Measurements from ENCODE around the gene DZIP1. TPM values are rescaled to one million over a fixed set of nuclear protein-coding genes. Genes with fewer than 3 reads are reported as not detected.

DZIP1 gene
- total and polyA plus RNA-seq, 10 of the 15 experiments (the other 5 are each of a cell fraction or from before 2014, with no cell fraction given) = 0.01 to 1.9 (median 0.55) TPM

- no peaks in the 10 kb centered on the region for H3K27me3 ChIP-seq (replicated peaks in 1 of 2; ENCODE audit: control insufficient read depth in 2 of 2, insufficient read depth in 2 of 2, low read length in 1 of 2)
- ChIA-PET SMC1A (ENCODE audit: uncharacterized antibody, unreplicated experiment) (interaction anchor here (0.8 to 7.6 kb wide), 6 partner anchors 9 to 214 kb away, joined by 3 to 139 read pairs (median 4); no protein-coding TSS in a partner anchor), POLR2A (interaction anchor here (0.7 kb wide), 1 partner anchor 671 kb away, joined by 3 read pairs; no protein-coding TSS in a partner anchor), RAD21 (ENCODE audit: unreplicated experiment) (interaction anchor here (1.2 to 5.8 kb wide), 5 partner anchors 12 to 217 kb away, joined by 3 to 101 read pairs (median 4); no protein-coding TSS in a partner anchor), CTCF (interaction anchor here (0.6 to 7.7 kb wide), 8 partner anchors 11 to 360 kb away, joined by 3 to 192 read pairs (median 4); no protein-coding TSS in a partner anchor)
- H4K20me1 ChIP-seq (ENCODE audit: control insufficient read depth, insufficient read depth) = no peaks in the 10 kb centered on the region
- TF ChIP-seq ATF3 (IDR thresholded peaks at IDR 0.05; ENCODE audit: borderline replicate concordance, extremely low read depth, low read depth, low read length) (no peak), SMC3 (IDR thresholded peaks at IDR 0.05; ENCODE audit: borderline replicate concordance, low read length) (no peak), POU2F2 (IDR thresholded peaks at IDR 0.05; ENCODE audit: borderline replicate concordance, low read depth, low read length) (no peak), MTA3 (IDR thresholded peaks at IDR 0.05; ENCODE audit: borderline replicate concordance, low read length) (no peak), EZH2 (IDR thresholded peaks at IDR 0.05; ENCODE audit: borderline replicate concordance, control insufficient read depth, low read depth, low read length) (no peak), CEBPZ (IDR thresholded peaks at IDR 0.05; ENCODE audit: low read depth, low read length) (no peak), IRF4 (IDR thresholded peaks at IDR 0.05; ENCODE audit: low read depth, low read length) (no peak), TCF12 (IDR thresholded peaks at IDR 0.05; ENCODE audit: low read depth, low read length) (no peak), REST (IDR thresholded peaks at IDR 0.05; ENCODE audit: low read depth, low read length) (no peak), TCF7 (IDR thresholded peaks at IDR 0.05; ENCODE audit: borderline replicate concordance) (no peak), RUNX3 (IDR thresholded peaks at IDR 0.05; ENCODE audit: low read length) (no peak), DPF2 (IDR thresholded peaks at IDR 0.05) (no peak)
- no peak overlapping the region for H3K4me3 ChIP-seq
- no peaks in the 10 kb centered on the region; the same call in 2 of the 3 replicates for H3K9me3 ChIP-seq (replicated peaks; ENCODE audit: control insufficient read depth, insufficient read depth, low read length)
- no peak overlapping the region for H3K4me2 ChIP-seq (ENCODE audit: control insufficient read depth, insufficient read depth)
- no peaks in the 10 kb centered on the region for H3K4me1 ChIP-seq (ENCODE audit: control insufficient read depth, insufficient read depth, low read length)
- in situ Hi-C loops (cut with MboI) = loop anchor here (5.0 to 25.0 kb wide), 2 partner anchors 216 to 361 kb away; no protein-coding TSS in a partner anchor
- ATAC-seq (no peak), FAIRE-seq (no peak), DNase-seq (ENCODE audit: low read depth, low spot score) (no peak)
- H3K9ac ChIP-seq (ENCODE audit: control insufficient read depth, insufficient read depth, low read length) = no peak overlapping the region
- no peaks in the 10 kb centered on the region for H3K79me2 ChIP-seq (ENCODE audit: control insufficient read depth, insufficient read depth, low read length)
- no peak overlapping the region for H2AFZ ChIP-seq (ENCODE audit: control insufficient read depth, low read depth, low read length)
- H3K36me3 ChIP-seq (ENCODE audit: control insufficient read depth in 2 of 2, insufficient read depth in 2 of 2, low read length in 1 of 2) = no peaks in the 10 kb centered on the region
- intact Hi-C loops (cut with micrococcal nuclease; ENCODE audit: unreplicated experiment) = no loop called here
- BruUV-seq (replicated peaks) = no TSS peak
- WGBS (ENCODE audit: insufficient coverage, insufficient replicate concordance, low lambda C conversion rate, missing lambda C conversion rate) = 94% methylated on average over 10 of the region's 10 CpGs
- H3K27ac ChIP-seq (ENCODE audit: control insufficient read depth, insufficient read depth) = no peak overlapping the region
Observed at GRCh38 chr13:95620825-95621498, 23.5 kb downstream of the DZIP1 start.
